Measurements from ENCODE around the gene KLKB1.

The KLKB1 gene

GRCh38 chr4:186205156-186205555, 22.2 kb upstream of the KLKB1 start:
- TF ChIP-seq REST (IDR thresholded peaks at IDR 0.05; ENCODE audit: insufficient read depth in 1 of 2, low read depth in 2 of 2, low read length in 2 of 2) (no peak), FOXP2 (optimal IDR thresholded peaks at IDR 0.05; ENCODE audit: borderline replicate concordance, extremely low read depth, extremely low read length, insufficient read depth) (no peak), TAF1 (IDR thresholded peaks at IDR 0.05; ENCODE audit: borderline replicate concordance, insufficient read depth, low read length) (no peak)

GRCh38 chr4:186216465-186217024, 10.8 kb upstream of the KLKB1 start:
- no peak for TF ChIP-seq POLR2AphosphoS5 (IDR thresholded peaks at IDR 0.05; ENCODE audit: low read depth, low read length)
- TF ChIP-seq FOXP2 (optimal IDR thresholded peaks at IDR 0.05; ENCODE audit: borderline replicate concordance, extremely low read depth, extremely low read length, insufficient read depth) = no peak
- TF ChIP-seq SIN3A (IDR thresholded peaks at IDR 0.05; ENCODE audit: borderline replicate concordance, insufficient read depth, low read length) = no peak
- no peak for TF ChIP-seq TAF1 (IDR thresholded peaks at IDR 0.05; ENCODE audit: borderline replicate concordance, insufficient read depth, low read length)
- no peak for TF ChIP-seq REST (IDR thresholded peaks at IDR 0.05; ENCODE audit: insufficient read depth in 1 of 2, low read depth in 2 of 2, low read length in 2 of 2)

GRCh38 chr4:186217733-186218293, 9.5 kb upstream of the KLKB1 start:
- TF ChIP-seq FOXP2 (optimal IDR thresholded peaks at IDR 0.05; ENCODE audit: borderline replicate concordance, extremely low read depth, extremely low read length, insufficient read depth) (no peak), TAF1 (IDR thresholded peaks at IDR 0.05; ENCODE audit: borderline replicate concordance, insufficient read depth, low read length) (no peak), POLR2AphosphoS5 (IDR thresholded peaks at IDR 0.05; ENCODE audit: low read depth, low read length) (no peak), SIN3A (IDR thresholded peaks at IDR 0.05; ENCODE audit: borderline replicate concordance, insufficient read depth, low read length) (no peak), REST (IDR thresholded peaks at IDR 0.05; ENCODE audit: insufficient read depth in 1 of 2, low read depth in 2 of 2, low read length in 2 of 2) (no peak)

- TF ChIP-seq POLR2AphosphoS5 (IDR thresholded peaks at IDR 0.05; ENCODE audit: low read depth, low read length) (no peak), SIN3A (IDR thresholded peaks at IDR 0.05; ENCODE audit: borderline replicate concordance, insufficient read depth, low read length) (no peak), TAF1 (IDR thresholded peaks at IDR 0.05; ENCODE audit: borderline replicate concordance, insufficient read depth, low read length) (no peak), REST (IDR thresholded peaks at IDR 0.05; ENCODE audit: insufficient read depth in 1 of 2, low read depth in 2 of 2, low read length in 2 of 2) (no peak), FOXP2 (optimal IDR thresholded peaks at IDR 0.05; ENCODE audit: borderline replicate concordance, extremely low read depth, extremely low read length, insufficient read depth) (no peak)
These were observed 5.7 kb upstream of the KLKB1 start for GRCh38 chr4:186221624-186222023.

Measured in PFSK-1 (cell line).